ENCODE results near the gene SELENON. TPM values are rescaled to one million over a fixed set of nuclear protein-coding genes. Genes with fewer than 3 reads are reported as not detected.

SELENON gene
- total RNA-seq, 4 donors from 2014 or later = 21.9 to 39.3 (median 26.9) TPM

DNA sequence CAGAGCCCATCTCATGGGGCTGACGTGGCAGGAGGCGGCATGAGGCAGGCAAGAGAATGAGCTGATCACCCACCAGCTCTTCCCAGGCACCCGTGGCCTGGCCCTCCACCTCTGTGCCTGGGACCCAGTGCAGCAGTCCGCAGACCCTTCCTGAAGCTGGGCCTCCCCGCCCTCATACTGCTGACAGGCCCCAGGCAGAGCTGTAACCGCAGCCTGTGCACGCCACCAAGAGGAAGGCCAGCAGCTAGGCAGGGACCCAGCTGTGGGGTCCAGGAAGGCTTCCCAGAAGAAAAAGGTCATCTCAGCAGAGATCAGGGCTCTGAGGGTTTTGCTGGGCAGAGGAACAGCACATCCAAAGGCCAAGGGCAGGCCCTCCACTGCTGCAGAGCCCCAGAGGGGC lies 9.9 kb downstream of the SELENON start:
- Histone ChIP-seq H3K36me3 (peaks cover 65% of the 10 kb centered on the region), H3K4me1 (peaks cover 49% of the 10 kb centered on the region), H3K27me3 (no peaks in the 10 kb centered on the region), H3K4me3 (no peak overlapping the region), H3K27ac (no peak overlapping the region), H3K9me3 (no peaks in the 10 kb centered on the region)
- 100% methylated on average over 2 of the region's 7 CpGs for WGBS
- TF ChIP-seq EP300 (IDR thresholded peaks at IDR 0.05) = no peak
- TF ChIP-seq, protein P1, sequence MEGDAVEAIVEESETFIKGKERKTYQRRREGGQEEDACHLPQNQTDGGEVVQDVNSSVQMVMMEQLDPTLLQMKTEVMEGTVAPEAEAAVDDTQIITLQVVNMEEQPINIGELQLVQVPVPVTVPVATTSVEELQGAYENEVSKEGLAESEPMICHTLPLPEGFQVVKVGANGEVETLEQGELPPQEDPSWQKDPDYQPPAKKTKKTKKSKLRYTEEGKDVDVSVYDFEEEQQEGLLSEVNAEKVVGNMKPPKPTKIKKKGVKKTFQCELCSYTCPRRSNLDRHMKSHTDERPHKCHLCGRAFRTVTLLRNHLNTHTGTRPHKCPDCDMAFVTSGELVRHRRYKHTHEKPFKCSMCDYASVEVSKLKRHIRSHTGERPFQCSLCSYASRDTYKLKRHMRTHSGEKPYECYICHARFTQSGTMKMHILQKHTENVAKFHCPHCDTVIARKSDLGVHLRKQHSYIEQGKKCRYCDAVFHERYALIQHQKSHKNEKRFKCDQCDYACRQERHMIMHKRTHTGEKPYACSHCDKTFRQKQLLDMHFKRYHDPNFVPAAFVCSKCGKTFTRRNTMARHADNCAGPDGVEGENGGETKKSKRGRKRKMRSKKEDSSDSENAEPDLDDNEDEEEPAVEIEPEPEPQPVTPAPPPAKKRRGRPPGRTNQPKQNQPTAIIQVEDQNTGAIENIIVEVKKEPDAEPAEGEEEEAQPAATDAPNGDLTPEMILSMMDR (IDR thresholded peaks at IDR 0.05) = no peak
- no peak for TF ChIP-seq POLR2A (IDR thresholded peaks at IDR 0.05)
- no peak for TF ChIP-seq POLR2AphosphoS5 (IDR thresholded peaks at IDR 0.05)
- no peak for DNase-seq (ENCODE audit: low spot score in 2 of 2)

DNA sequence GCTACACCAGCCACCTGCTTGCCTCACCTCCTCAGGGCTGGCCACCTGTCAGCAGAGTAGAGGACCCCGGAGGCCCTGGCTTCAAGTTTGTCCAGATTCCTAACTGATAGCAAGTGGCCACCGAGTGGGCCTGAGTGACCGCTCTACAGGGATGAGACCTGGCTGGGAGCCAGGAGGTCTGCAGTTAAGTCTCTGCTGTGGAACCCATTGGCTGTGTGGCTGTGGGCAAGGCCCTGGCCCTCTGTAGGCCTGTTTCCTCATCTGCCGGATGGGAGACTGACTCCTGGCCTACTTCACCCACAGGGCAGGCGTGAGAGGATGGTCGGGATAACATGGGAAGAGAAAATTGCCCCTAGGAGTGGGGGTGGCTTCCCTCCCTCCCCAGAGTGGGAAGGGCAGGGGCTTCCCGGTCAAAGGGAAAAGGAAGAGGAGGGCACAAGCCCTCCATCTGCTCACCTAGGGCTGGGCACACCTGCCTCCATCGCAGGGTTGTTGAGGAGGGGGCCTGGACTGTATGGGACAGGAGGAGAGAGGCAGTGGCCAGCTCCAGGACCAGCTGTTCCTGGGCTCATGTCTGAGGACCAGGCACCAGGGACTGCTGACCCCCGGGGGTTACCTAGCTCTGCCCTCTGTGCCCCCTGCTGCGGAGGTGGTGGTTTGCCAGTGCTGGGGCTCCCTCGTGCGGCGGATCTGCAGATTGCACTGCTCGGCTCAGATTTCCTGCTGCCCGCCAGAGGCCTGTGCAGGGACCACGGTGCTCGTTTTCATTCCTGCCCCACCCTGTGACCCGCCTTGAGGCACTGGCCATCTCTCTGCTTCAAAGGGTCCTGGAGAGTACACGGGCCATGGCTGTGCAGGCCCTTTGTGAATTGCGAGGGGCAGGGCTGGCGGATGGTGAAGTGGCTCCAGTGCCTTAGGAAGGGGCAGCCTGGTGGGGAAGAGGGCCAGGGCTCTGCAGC lies 10.6 kb downstream of the SELENON start:
- TF ChIP-seq, protein P1 (IDR thresholded peaks at IDR 0.05) = peak; percentile 78 to 93
- TF ChIP-seq EP300 (IDR thresholded peaks at IDR 0.05) = no peak
- no peak for TF ChIP-seq POLR2A (IDR thresholded peaks at IDR 0.05)
- peaks cover 70% of the 10 kb centered on the region for H3K36me3 ChIP-seq

GRCh38 chr1:25811384-25812082 lies 11.5 kb downstream of the SELENON start:
- peaks cover 79% of the 10 kb centered on the region for H3K36me3 ChIP-seq
- H3K27me3 ChIP-seq = no peaks in the 10 kb centered on the region
- no peak overlapping the region for H3K27ac ChIP-seq
- peak in 1 of 2 donors; percentile 57 for DNase-seq (ENCODE audit: low spot score in 2 of 2)
- H3K4me1 ChIP-seq = peaks cover 33% of the 10 kb centered on the region
- no peaks in the 10 kb centered on the region for H3K9me3 ChIP-seq
- TF ChIP-seq POLR2AphosphoS5 (IDR thresholded peaks at IDR 0.05) (no peak), POLR2A (IDR thresholded peaks at IDR 0.05) (no peak), EP300 (IDR thresholded peaks at IDR 0.05) (no peak)
- TF ChIP-seq, protein P1 (IDR thresholded peaks at IDR 0.05) = no peak
- H3K4me3 ChIP-seq = no peak overlapping the region
- 96% methylated on average over 8 of the region's 13 CpGs for WGBS

More for the DNA sequence above, 10.6 kb downstream of the SELENON start:
- Histone ChIP-seq H3K9me3 (no peaks in the 10 kb centered on the region), H3K4me1 (peaks cover 42% of the 10 kb centered on the region), H3K27ac (no peak overlapping the region), H3K27me3 (no peaks in the 10 kb centered on the region), H3K4me3 (no peak overlapping the region)
- peak in 1 of 2 donors; percentile 82 for DNase-seq (ENCODE audit: low spot score in 2 of 2)
- WGBS = 37% methylated on average over 13 of the region's 21 CpGs

DNA sequence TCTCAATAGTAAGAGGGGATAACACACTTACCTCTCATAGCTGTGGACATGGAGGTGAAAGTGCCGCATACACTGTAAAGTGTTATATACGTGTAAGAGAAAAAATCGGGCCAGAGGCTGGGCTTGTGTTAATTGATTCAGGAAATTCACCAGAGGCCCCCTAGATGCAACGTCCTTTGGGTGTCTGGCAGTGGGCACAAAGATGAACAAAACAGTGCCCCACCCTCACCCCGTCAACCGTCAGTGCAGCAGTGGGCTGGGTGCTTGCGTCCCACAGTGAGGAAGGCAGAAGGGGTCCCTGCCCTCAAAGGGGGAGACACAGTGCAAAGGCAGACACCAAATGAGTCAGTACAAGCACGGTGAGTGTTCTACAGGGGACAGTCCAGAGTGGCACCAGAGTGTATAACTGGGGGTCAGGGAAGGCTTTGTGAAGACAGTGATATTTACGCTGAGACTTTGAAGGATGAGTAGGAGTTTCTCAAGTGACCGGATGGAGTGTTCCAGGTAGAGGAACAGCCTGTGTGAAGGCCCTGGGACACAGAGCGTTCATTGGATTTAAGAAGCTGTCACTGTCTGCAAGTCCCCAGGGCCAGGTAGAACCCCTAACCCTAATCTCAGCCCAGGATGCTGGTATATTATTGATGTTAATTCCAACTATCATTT lies 13.2 kb downstream of the SELENON start:
- peaks cover 71% of the 10 kb centered on the region for H3K36me3 ChIP-seq
- TF ChIP-seq POLR2AphosphoS5 (IDR thresholded peaks at IDR 0.05) = no peak
- TF ChIP-seq, protein P1 (IDR thresholded peaks at IDR 0.05) = no peak
- no peak for TF ChIP-seq POLR2A (IDR thresholded peaks at IDR 0.05)
- TF ChIP-seq EP300 (IDR thresholded peaks at IDR 0.05) = no peak
- no peak overlapping the region for H3K4me3 ChIP-seq
- H3K27ac ChIP-seq = no peak overlapping the region
- H3K9me3 ChIP-seq = no peaks in the 10 kb centered on the region
- WGBS = 81% methylated on average over 11 of the region's 11 CpGs
- DNase-seq (ENCODE audit: low spot score in 2 of 2) = peak in 1 of 2 donors; percentile 50
- no peaks in the 10 kb centered on the region for H3K27me3 ChIP-seq
- H3K4me1 ChIP-seq = peaks cover 28% of the 10 kb centered on the region

Data from suprapubic skin (tissue), 4 donors.